GM18907 (cell line): ENCODE results near the gene PTPRCAP.
"Not testable (repeated sequence)": the region's sequence is repeated elsewhere in the genome, so short reads cannot be mapped to it uniquely, and the experiment has no call there.

ENCODE experiments used
- ATAC-seq: cut with Tn5 transposase; IDR thresholded peaks from one replicate; pipeline ENCODE4 v1.9.1; 2021; ENCODE audit warnings: mild to moderate bottlenecking, moderate library complexity; ENCODE audit not compliant: unreplicated experiment

Gene PTPRCAP

GRCh38 chr11:67465530-67465929 is 28.0 kb upstream of the PTPRCAP start:
- not testable (repeated sequence) for ATAC-seq

- no peak for ATAC-seq
Measured at GRCh38 chr11:67465189-67465510, 27.7 kb upstream of the PTPRCAP start.

GRCh38 chr11:67464411-67465188 is 27.1 kb upstream of the PTPRCAP start:
- ATAC-seq = peak; percentile 56

- no peak for ATAC-seq
Measured at GRCh38 chr11:67463680-67464410, 26.4 kb upstream of the PTPRCAP start.

- no peak for ATAC-seq
Measured at GRCh38 chr11:67463186-67463585, 25.7 kb upstream of the PTPRCAP start.

- no peak for ATAC-seq
Measured at GRCh38 chr11:67458266-67458665, 20.8 kb upstream of the PTPRCAP start.

GRCh38 chr11:67457453-67457852 is 20.0 kb upstream of the PTPRCAP start:
- no peak for ATAC-seq

- ATAC-seq = no peak
Measured at GRCh38 chr11:67456068-67456705, 18.7 kb upstream of the PTPRCAP start.

GRCh38 chr11:67455054-67455453 is 17.6 kb upstream of the PTPRCAP start, which contains the start of gene CABP4:
Gene CABP4 (plus strand): TSS chr11:67455354. CDS start chr11:67455424, 70 bp downstream.
- ATAC-seq = no peak

GRCh38 chr11:67453816-67454732 is 16.6 kb upstream of the PTPRCAP start:
- no peak for ATAC-seq

GRCh38 chr11:67452141-67452952 is 14.9 kb upstream of the PTPRCAP start, which contains the start of gene GPR152:
Gene GPR152 (minus strand): TSS chr11:67452729. CDS start chr11:67452724, 5 bp downstream.
- ATAC-seq = no peak

- no peak for ATAC-seq
Measured at GRCh38 chr11:67451658-67451976, 14.1 kb upstream of the PTPRCAP start.

- no peak for ATAC-seq
Measured at GRCh38 chr11:67450796-67451657, 13.5 kb upstream of the PTPRCAP start.

- ATAC-seq = no peak
Measured at GRCh38 chr11:67449116-67449844, 11.8 kb upstream of the PTPRCAP start.

- ATAC-seq = no peak
Measured at GRCh38 chr11:67448220-67448609, 10.7 kb upstream of the PTPRCAP start.

- ATAC-seq = no peak
Measured at GRCh38 chr11:67445515-67445914, 8.0 kb upstream of the PTPRCAP start.

GRCh38 chr11:67442504-67443404 is 5.3 kb upstream of the PTPRCAP start:
- ATAC-seq = no peak
